ENCODE data around the gene PRKCH. TPM values are rescaled to one million over a fixed set of nuclear protein-coding genes. Genes with fewer than 3 reads are reported as not detected.
A peak's percentile ranks its signal among the peaks of the same experiment; 100 is the strongest.

PRKCH gene
- total and polyA plus RNA-seq, 10 of the 15 experiments (the other 5 are each of a cell fraction or from before 2014, with no cell fraction given): 10.7 to 140 (median 33.2) TPM

DNA sequence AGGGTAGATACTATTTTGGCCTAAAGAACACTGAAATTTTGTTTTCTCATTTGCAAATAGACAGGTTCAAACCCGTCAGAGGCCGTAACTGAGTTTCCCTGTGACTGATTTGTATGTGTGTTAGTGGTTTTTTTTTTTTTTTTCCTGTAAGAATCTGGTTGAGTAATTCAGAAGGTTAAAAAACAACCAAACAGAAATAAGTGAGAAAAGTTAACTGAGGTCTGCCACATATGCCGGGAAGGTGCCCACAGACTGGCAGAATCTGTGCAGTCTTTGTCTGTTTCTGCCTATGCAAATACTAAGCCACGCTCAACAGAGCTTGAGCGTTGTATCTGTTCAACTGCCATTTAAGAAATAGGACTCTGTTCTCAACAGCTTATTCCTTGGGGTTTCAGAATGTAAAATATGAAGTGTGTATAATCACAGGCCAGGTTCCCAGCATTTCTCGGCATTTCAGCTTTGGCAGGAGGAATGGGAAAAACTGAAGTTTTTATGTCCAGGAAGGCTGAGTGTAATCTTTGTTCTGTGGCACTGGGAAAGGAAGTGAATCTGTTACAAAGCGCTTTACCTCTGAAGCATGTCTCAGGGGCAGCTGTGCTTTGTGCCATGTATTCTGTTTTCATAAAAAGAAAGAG is 181.9 kb downstream of the PRKCH start (continued):
- TF ChIP-seq, protein P1, sequence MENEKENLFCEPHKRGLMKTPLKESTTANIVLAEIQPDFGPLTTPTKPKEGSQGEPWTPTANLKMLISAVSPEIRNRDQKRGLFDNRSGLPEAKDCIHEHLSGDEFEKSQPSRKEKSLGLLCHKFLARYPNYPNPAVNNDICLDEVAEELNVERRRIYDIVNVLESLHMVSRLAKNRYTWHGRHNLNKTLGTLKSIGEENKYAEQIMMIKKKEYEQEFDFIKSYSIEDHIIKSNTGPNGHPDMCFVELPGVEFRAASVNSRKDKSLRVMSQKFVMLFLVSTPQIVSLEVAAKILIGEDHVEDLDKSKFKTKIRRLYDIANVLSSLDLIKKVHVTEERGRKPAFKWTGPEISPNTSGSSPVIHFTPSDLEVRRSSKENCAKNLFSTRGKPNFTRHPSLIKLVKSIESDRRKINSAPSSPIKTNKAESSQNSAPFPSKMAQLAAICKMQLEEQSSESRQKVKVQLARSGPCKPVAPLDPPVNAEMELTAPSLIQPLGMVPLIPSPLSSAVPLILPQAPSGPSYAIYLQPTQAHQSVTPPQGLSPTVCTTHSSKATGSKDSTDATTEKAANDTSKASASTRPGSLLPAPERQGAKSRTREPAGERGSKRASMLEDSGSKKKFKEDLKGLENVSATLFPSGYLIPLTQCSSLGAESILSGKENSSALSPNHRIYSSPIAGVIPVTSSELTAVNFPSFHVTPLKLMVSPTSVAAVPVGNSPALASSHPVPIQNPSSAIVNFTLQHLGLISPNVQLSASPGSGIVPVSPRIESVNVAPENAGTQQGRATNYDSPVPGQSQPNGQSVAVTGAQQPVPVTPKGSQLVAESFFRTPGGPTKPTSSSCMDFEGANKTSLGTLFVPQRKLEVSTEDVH (IDR thresholded peaks at IDR 0.05; ENCODE audit: low read depth, partially characterized antibody): no peak
- TF ChIP-seq TCF7 (IDR thresholded peaks at IDR 0.05; ENCODE audit: borderline replicate concordance) (no peak), HDAC6 (IDR thresholded peaks at IDR 0.05; ENCODE audit: unreplicated experiment) (no peak), CREB1 (IDR thresholded peaks at IDR 0.05; ENCODE audit: low read depth) (peak; percentile 10; the same call in 1 of the 2 replicates), MXI1 (IDR thresholded peaks at IDR 0.05; ENCODE audit: low read depth, low read length) (0 out of 2 replicates have a peak, but pooled peaks have one; percentile 50), BHLHE40 (IDR thresholded peaks at IDR 0.05; ENCODE audit: borderline replicate concordance in 1 of 2, low read depth in 2 of 2, low read length in 1 of 2) (peak; percentile 14 to 31; a peak in 1 of 4 replicates), ZZZ3 (IDR thresholded peaks at IDR 0.05; ENCODE audit: control insufficient read depth, insufficient read length, low read depth) (no peak), NR2F1 (conservative IDR thresholded peaks at IDR 0.05) (no peak), TBL1XR1 (IDR thresholded peaks at IDR 0.05; ENCODE audit: low read depth, low read length) (peak; percentile 46; the same call in 1 of the 2 replicates), HDGF (IDR thresholded peaks at IDR 0.05) (no peak), POU2F2 (IDR thresholded peaks at IDR 0.05; ENCODE audit: borderline replicate concordance, low read depth, low read length) (peak; percentile 94), WRNIP1 (IDR thresholded peaks at IDR 0.05; ENCODE audit: borderline replicate concordance, low read depth, low read length) (no peak)
- TF ChIP-seq, protein P2, sequence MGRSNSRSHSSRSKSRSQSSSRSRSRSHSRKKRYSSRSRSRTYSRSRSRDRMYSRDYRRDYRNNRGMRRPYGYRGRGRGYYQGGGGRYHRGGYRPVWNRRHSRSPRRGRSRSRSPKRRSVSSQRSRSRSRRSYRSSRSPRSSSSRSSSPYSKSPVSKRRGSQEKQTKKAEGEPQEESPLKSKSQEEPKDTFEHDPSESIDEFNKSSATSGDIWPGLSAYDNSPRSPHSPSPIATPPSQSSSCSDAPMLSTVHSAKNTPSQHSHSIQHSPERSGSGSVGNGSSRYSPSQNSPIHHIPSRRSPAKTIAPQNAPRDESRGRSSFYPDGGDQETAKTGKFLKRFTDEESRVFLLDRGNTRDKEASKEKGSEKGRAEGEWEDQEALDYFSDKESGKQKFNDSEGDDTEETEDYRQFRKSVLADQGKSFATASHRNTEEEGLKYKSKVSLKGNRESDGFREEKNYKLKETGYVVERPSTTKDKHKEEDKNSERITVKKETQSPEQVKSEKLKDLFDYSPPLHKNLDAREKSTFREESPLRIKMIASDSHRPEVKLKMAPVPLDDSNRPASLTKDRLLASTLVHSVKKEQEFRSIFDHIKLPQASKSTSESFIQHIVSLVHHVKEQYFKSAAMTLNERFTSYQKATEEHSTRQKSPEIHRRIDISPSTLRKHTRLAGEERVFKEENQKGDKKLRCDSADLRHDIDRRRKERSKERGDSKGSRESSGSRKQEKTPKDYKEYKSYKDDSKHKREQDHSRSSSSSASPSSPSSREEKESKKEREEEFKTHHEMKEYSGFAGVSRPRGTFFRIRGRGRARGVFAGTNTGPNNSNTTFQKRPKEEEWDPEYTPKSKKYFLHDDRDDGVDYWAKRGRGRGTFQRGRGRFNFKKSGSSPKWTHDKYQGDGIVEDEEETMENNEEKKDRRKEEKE (IDR thresholded peaks at IDR 0.05): no peak
- TF ChIP-seq, protein P3, sequence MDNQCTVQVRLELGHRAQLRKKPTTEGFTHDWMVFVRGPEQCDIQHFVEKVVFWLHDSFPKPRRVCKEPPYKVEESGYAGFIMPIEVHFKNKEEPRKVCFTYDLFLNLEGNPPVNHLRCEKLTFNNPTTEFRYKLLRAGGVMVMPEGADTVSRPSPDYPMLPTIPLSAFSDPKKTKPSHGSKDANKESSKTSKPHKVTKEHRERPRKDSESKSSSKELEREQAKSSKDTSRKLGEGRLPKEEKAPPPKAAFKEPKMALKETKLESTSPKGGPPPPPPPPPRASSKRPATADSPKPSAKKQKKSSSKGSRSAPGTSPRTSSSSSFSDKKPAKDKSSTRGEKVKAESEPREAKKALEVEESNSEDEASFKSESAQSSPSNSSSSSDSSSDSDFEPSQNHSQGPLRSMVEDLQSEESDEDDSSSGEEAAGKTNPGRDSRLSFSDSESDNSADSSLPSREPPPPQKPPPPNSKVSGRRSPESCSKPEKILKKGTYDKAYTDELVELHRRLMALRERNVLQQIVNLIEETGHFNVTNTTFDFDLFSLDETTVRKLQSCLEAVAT (IDR thresholded peaks at IDR 0.05): peak; percentile 69
- TF ChIP-seq, protein P4, sequence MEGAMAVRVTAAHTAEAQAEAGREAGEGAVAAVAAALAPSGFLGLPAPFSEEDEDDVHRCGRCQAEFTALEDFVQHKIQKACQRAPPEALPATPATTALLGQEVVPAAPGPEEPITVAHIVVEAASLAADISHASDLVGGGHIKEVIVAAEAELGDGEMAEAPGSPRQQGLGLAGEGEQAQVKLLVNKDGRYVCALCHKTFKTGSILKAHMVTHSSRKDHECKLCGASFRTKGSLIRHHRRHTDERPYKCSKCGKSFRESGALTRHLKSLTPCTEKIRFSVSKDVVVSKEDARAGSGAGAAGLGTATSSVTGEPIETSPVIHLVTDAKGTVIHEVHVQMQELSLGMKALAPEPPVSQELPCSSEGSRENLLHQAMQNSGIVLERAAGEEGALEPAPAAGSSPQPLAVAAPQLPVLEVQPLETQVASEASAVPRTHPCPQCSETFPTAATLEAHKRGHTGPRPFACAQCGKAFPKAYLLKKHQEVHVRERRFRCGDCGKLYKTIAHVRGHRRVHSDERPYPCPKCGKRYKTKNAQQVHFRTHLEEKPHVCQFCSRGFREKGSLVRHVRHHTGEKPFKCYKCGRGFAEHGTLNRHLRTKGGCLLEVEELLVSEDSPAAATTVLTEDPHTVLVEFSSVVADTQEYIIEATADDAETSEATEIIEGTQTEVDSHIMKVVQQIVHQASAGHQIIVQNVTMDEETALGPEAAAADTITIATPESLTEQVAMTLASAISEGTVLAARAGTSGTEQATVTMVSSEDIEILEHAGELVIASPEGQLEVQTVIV (IDR thresholded peaks at IDR 0.05; ENCODE audit: borderline replicate concordance, partially characterized antibody): no peak
- TF ChIP-seq, protein P5, sequence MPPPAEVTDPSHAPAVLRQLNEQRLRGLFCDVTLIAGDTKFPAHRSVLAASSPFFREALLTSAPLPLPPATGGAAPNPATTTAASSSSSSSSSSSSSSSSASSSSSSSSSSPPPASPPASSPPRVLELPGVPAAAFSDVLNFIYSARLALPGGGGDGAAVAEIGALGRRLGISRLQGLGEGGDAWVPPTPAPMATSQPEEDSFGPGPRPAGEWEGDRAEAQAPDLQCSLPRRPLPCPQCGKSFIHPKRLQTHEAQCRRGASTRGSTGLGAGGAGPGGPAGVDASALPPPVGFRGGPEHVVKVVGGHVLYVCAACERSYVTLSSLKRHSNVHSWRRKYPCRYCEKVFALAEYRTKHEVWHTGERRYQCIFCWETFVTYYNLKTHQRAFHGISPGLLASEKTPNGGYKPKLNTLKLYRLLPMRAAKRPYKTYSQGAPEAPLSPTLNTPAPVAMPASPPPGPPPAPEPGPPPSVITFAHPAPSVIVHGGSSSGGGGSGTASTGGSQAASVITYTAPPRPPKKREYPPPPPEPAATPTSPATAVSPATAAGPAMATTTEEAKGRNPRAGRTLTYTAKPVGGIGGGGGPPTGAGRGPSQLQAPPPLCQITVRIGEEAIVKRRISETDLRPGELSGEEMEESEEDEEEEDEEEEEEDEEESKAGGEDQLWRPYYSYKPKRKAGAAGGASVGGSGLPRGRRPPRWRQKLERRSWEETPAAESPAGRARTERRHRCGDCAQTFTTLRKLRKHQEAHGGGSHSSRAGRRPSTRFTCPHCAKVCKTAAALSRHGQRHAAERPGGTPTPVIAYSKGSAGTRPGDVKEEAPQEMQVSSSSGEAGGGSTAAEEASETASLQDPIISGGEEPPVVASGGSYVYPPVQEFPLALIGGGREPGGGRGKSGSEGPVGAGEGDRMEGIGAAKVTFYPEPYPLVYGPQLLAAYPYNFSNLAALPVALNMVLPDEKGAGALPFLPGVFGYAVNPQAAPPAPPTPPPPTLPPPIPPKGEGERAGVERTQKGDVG (CRISPR knock-in tag; IDR thresholded peaks at IDR 0.05): no peak

All from GM12878 (cell line).